ENCODE data around the gene FURIN.

DNA sequence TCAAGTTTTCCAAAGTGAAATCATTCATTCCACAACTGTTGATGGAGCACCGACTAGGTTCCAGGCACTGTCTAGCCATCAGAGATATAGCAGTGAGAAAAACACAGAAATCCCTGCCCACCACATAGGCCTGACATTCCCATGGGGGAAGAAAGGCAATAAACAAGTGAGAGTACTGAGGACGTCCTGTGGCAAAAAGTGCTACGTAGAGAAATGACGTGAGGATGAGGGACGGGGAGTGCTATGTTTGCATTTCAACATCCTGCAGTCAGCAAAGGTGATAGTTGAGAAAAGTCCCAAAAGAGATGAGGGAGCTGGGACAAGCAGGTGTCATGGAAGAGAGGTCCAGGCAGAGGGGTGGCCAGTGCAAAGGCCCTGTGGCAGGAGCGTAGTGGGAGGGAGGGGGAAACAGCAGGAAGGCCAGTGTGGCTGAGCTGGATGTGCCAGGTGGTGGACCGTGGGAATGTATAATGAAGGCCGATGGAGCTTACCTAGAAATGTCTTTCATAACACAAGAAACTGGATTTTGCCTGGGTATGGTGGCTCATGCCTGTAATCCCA, 10.4 kb upstream of the FURIN start:
- no peak for TF ChIP-seq SUZ12 (IDR thresholded peaks at IDR 0.05; ENCODE audit: extremely low read depth, insufficient read depth, insufficient read length)
- TF ChIP-seq ZNF274 (IDR thresholded peaks at IDR 0.05; ENCODE audit: low read depth, low read length): no peak
- TF ChIP-seq YY1 (IDR thresholded peaks at IDR 0.05; ENCODE audit: insufficient read depth, insufficient read length): no peak

Measured in NT2/D1 (cell line).